CD1c-positive myeloid dendritic cell (primary cell): ENCODE measurements around the gene IGDCC3.

Experiments used
- DNase-seq: peaks from one replicate; pipeline ENCODE4 v3.0.0-alpha.2; 2016; ENCODE audit errors: extremely low spot score

The IGDCC3 gene

DNA sequence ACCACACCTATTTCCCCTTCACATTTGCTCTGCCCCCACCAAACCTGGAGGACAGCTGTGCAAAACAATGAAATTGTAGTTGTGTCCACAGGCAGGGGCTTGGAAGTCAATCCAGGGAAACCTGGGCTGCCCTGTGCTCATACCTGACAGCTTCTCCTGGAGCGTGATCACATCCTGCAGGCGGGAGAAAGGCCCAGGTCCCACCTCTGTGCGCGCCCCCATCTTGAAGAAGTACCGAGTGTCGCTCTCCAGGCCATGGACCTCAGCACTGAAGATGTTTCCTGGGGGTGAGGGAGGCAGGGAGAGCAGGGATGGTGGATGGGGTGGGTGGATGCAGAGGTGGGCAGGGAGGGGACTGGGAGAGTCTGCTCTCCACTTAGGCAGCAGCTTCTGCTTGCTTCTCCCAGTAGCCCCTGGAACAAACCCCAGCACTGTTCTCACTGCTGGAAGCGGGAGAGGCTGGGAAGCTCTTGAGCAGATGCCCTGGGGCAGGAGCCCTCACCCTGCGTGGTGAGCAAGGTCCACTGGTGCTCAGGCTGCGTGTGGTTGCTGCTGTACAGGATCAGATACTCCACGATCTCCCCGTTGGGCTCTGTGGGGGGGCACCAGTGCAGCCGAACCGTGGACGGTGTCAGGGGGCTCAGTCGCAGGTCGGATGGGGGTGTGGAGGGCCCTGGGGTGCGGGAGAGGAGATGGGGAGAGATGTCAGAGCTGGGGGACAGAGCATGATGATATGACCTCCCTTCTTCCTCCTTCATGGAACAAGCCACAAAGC lies 10.7 kb upstream of the IGDCC3 start:
- DNase-seq: no peak

GRCh38 chr15:65386886-65387285 lies 9.1 kb upstream of the IGDCC3 start:
- no peak for DNase-seq

DNA sequence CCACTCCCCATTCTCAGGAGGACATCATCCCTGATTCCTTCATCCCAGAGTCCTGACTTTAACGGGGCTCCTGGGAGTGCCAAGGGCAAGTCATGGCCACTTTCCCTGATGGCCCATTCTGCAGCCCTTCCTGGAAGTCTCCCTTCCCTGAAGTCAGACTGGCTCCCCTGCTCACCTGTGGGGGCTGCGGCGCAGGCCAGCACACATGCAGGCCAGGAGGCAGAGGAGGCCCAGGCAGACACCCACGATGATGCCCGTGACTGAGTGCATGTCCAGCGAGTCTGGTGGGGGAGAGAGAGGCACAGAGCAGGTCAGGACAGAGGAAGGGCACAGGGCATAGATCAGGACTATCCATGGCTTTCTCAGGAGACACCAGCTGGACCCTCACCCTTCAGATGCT lies 8.6 kb upstream of the IGDCC3 start:
- DNase-seq: no peak

DNA sequence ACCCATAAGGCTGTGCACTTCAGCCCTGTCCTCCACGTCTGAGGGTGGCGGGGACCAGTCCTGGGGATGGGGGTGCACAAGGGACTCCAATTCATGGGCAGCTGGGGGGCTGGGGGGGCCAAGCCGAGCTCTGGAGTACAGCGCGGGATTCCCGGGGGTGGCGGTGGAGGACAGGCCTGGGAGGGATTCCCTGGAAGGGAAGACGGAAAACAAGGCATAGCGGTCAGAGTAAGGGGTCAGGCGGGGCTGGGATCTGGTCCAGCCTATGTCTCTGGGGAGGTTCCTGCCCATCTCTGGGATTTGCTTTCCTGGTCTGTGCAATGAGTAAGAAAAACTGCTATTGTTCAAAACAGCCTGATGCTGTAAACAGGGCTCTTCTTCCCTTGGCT lies 8.1 kb upstream of the IGDCC3 start:
- no peak for DNase-seq

GRCh38 chr15:65384895-65385869 lies 7.4 kb upstream of the IGDCC3 start:
- DNase-seq: peak; percentile 89

DNA sequence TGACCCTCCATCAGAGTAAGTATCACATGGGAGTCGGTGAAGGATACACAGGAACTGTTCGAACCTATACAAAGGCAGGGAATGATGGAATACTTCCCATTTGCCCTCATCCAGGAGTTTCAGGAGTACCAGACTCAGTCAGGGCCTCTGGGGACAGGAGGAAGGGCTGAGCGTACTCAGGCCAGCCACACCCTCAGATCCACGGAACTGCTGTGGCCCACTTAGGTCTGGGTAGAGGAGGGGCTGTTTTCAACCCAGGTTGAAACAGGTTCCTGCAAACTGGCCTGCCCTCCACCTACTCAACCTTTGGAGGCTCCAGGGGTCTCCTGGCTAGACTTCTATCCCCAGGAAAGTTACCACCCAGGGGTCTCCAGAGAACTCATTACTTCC lies 6.7 kb upstream of the IGDCC3 start:
- DNase-seq: no peak

GRCh38 chr15:65383991-65384390 lies 6.2 kb upstream of the IGDCC3 start:
- no peak for DNase-seq

DNA sequence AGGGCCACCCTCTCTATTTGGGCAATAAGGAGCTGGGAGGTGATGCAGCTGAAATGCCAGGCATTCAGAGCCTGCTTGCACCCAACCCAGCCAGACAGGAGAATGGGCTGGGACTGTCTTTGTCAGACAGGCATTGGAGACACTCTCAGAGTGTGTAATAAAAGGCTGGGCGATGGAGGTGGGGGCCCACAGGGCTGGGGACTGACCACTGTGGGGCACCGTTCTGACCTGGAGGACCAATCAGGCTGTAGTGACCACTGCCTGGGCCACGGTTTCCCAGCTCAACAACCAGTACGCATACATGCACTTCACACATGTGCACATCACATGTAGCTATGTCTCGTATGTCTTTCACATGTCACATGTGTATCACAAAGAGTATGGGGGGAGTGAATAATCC lies 5.7 kb upstream of the IGDCC3 start:
- no peak for DNase-seq

DNA sequence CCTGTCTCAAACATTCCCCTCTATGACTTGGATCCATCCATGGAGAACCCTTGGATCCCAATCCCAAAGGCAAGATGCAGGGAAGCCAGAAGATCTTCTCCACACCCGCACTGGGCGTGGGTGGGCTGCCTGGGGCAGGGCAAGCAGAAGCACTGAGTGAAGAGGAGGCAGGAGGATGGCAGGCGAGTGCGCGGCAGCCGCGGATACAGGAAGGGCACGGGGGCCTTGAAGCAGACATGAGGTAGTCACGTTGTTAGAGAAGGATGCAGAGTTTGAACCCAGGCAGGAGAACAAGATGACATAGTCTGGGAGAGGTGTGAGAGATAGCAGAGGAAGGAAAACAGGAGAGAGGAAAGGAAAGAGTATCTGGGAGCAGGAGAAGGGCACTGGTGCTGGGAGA lies 5.1 kb upstream of the IGDCC3 start:
- DNase-seq: no peak

DNA sequence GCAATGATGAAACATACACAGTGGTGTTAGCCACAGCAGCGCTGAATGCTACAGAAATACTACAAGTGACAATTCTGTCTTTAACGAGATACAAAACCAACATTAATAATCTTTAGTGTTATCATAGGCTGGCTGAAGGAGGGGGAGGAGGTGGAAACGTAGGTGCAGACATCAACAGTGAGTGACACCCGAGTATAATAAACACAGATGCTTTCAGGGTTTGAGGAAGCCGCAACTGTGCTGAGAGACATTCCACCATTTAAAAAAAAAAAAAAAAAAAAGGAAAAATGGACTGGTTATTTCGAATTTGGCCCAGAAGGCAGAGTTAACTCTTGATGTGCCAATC lies 4.3 kb upstream of the IGDCC3 start:
- DNase-seq: no peak

DNA sequence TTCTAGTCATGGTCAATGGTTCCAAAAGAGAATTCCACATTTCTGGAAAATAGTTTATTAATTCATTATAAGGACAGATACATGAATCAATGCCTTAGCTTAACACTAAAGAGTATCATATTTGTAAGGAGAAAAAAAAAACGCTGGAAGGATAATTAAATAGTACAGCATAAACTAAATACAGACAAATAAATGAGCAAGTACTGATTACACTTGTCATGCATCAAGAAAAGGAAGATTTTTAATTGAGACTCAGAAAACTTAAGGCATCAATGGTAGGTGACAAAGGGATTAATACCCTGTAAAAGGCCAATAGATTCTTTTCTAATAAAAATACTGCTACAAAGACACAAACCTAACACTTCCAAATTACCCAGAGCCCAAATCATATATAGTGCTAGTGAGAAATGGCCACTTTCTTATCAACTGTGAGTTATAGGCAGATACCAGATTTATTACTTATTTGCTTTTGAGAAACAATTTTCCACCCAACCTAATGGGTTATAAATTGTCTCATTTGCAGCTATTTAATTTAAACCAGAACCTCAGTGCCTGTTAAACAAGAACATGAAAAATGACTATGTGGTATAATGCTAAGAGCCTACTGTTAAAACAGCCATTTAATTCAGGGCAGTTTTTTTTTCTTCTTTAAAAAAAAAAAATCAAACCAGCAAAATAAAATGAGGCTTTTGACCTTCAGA lies 3.8 kb upstream of the IGDCC3 start:
- DNase-seq: no peak

DNA sequence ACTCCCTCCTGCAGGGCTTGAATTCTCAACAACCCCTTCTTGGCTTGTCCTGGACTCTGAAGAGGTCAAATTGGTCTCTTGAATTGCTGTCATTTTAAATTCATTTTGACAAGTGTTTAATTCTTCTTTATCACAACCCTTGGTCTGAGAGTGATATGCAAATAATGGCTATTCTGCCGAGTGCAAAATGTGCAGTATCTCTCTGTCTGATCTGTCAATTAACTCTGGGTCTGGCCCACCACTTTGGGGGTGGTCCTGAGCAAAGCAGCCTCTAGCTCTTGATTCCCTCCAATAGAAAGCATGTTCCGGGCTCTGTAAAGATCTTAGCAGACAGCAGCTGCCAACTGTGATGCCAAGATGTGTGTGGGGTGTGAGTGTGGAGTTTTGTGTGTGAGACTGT lies 2.2 kb upstream of the IGDCC3 start:
- no peak for DNase-seq

GRCh38 chr15:65377105-65377975 lies 462 bp downstream of the IGDCC3 start:
- DNase-seq: no peak

DNA sequence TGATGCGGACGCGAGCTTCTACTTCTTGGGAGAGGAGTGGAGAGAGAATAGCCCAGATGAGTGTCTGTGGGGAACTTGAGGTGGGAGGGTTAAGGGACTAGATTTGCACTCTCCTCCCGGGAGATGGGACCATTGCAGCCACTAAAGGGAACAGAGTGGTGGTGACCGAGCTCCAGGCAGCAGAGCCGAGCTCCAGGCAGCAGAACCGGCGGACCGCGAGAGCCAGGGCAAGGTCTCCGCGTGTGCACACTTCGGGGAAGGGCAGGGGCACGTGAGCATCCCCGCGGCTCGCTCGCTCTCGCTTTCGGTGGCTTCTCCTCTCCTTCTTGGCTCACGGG lies 1.1 kb downstream of the IGDCC3 start:
- no peak for DNase-seq

DNA sequence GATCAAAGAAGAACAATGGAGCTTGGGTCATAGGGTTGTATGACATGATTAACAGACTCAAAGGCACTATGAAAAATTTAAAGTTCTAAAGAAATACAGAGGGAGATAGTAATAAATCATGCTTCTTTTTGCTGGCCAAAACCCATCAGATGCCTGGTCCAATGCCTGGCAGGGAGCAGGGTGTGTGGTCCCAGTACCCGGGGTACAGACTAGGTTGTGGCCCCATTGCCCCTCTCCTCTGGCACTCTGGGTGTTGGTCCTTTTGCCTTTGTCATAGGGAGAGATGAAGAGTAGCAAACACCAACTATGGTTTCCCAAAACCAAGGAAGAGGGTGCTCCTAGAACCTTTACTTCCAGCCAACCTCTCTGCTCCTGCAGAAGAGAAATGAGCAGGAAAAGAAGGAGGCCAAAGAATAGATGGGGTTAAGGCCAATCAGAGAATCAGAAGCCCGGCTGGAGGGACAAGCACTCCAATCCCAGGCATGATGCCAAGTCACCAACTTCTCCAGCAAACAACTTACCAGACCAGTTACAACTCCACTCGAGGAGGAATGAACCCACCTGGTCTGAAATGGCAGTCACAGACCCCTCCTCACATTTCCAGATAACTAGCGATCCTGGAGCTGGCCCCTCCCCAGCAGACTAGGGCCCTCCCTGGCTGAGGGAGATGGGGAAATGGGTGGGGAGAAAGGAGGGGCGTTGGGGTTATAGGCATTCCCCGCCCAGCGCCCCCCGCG lies 1.8 kb downstream of the IGDCC3 start:
- DNase-seq: no peak

- no peak for DNase-seq
Measured at GRCh38 chr15:65374821-65375401, 2.9 kb downstream of the IGDCC3 start.

GRCh38 chr15:65374334-65374733 lies 3.5 kb downstream of the IGDCC3 start:
- no peak for DNase-seq

DNA sequence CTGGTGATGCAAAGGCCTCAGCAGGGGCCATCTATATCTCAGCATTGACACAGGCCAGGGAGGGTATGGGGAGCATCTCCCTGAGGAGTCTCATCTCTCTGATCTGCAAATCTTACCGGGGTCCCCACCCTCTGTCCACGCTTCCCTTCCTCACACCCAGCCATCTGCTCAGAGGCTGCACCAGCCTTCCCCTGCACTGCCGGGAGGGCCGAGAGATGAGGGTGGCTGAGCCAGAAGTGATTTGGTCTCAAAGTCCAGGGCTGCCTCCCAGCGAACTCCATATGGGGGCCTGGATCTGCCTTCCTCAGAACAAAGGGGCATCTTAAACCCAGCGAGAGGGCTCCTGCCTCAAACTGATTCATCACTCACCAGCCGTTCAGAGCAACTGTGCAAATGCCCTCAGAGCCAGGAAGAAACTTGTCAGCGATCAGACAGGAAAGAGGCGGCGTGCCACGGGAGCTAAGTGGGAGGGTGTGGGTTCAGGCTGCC lies 4.6 kb downstream of the IGDCC3 start:
- no peak for DNase-seq

GRCh38 chr15:65372787-65373067 lies 5.1 kb downstream of the IGDCC3 start:
- DNase-seq: no peak

GRCh38 chr15:65371976-65372786 lies 5.6 kb downstream of the IGDCC3 start:
- no peak for DNase-seq
